Trophoblast cell (in vitro differentiated cells and primary cell): ENCODE measurements around the gene RAC2.

ENCODE experiments used
- DNase-seq, 2 donors: peaks; one replicate each; pipeline ENCODE4 v3.0.0-alpha.2; 2016
- H2AFZ ChIP-seq: 2 replicates; pipeline ENCODE4 v1.6.1; 2013; ENCODE audit warnings: low read length, moderate library complexity, mild to moderate bottlenecking; ENCODE audit not compliant: insufficient read depth, poor library complexity
- H2AK5ac ChIP-seq: 2 replicates; pipeline ENCODE4 v1.6.1; 2013; ENCODE audit warnings: mild to moderate bottlenecking, low read length
- H2BK120ac ChIP-seq: 2 replicates; pipeline ENCODE4 v1.6.1; 2013; ENCODE audit warnings: low read length, mild to moderate bottlenecking, moderate library complexity; ENCODE audit not compliant: insufficient read depth, poor library complexity
- H2BK12ac ChIP-seq: 2 replicates; pipeline ENCODE4 v1.6.1; 2013; ENCODE audit warnings: mild to moderate bottlenecking, low read length, moderate library complexity
- H2BK5ac ChIP-seq: 2 replicates; pipeline ENCODE4 v1.6.1; 2013; ENCODE audit warnings: low read length, low read depth, moderate library complexity, mild to moderate bottlenecking; ENCODE audit not compliant: poor library complexity
- H3K14ac ChIP-seq: 2 replicates; pipeline ENCODE4 v1.6.1; 2013; ENCODE audit warnings: mild to moderate bottlenecking, low read length
- H3K18ac ChIP-seq: 2 replicates; pipeline ENCODE4 v1.6.1; 2013; ENCODE audit warnings: mild to moderate bottlenecking, low read length
- H3K23ac ChIP-seq: 2 replicates; pipeline ENCODE4 v1.6.1; 2013; ENCODE audit warnings: low read length
- H3K27ac ChIP-seq: 2 replicates; pipeline ENCODE4 v1.5.1; 2013; ENCODE audit warnings: low read depth, mild to moderate bottlenecking, inconsistent platforms, low read length, moderate library complexity
- H3K27me3 ChIP-seq: 2 replicates; pipeline ENCODE4 v1.6.1; 2013; ENCODE audit warnings: inconsistent platforms, mild to moderate bottlenecking, low read length, moderate library complexity; ENCODE audit not compliant: insufficient read depth
- H3K36me3 ChIP-seq, 2 experiments: 1 replicate in 1 of 2; 2 replicates in 1 of 2; pipeline ENCODE4 v1.6.1; 2013; ENCODE audit warnings: low read length in 2 of 2, mild to moderate bottlenecking in 2 of 2, moderate library complexity in 1 of 2; ENCODE audit not compliant: insufficient read depth in 2 of 2, control insufficient read depth in 1 of 2
- H3K4ac ChIP-seq: 2 replicates; pipeline ENCODE4 v1.6.1; 2013; ENCODE audit warnings: low read depth, mild to moderate bottlenecking, low read length, moderate library complexity
- H3K4me1 ChIP-seq, 2 experiments: 1 replicate in 1 of 2; 2 replicates in 1 of 2; pipeline ENCODE4 v1.6.1; 2013; ENCODE audit warnings: low read length in 2 of 2, mild to moderate bottlenecking in 2 of 2, moderate library complexity in 1 of 2; ENCODE audit not compliant: insufficient read depth in 2 of 2, control insufficient read depth in 1 of 2
- H3K4me2 ChIP-seq: 2 replicates; pipeline ENCODE4 v1.6.1; 2013; ENCODE audit warnings: inconsistent platforms, mild to moderate bottlenecking, low read length, moderate library complexity
- H3K4me3 ChIP-seq: 2 replicates; pipeline ENCODE4 v1.5.1; 2013; ENCODE audit warnings: mild to moderate bottlenecking, low read depth, low read length, inconsistent platforms
- H3K79me1 ChIP-seq: one replicate; pipeline ENCODE4 v1.6.1; 2013; ENCODE audit warnings: low read length
- H3K79me2 ChIP-seq: 2 replicates; pipeline ENCODE4 v1.6.1; 2013; ENCODE audit warnings: low read length, mild to moderate bottlenecking; ENCODE audit not compliant: control insufficient read depth, insufficient read depth, poor library complexity
- H3K9ac ChIP-seq: 2 replicates; pipeline ENCODE4 v1.6.1; 2013; ENCODE audit warnings: mild to moderate bottlenecking, low read length
- H3K9me3 ChIP-seq: 2 replicates; pipeline ENCODE4 v1.6.1; 2013; ENCODE audit warnings: low read depth, mild to moderate bottlenecking, control low read depth, inconsistent platforms, low read length; ENCODE audit not compliant: insufficient read depth
- H4K12ac ChIP-seq: 2 replicates; pipeline ENCODE4 v1.6.1; 2013; ENCODE audit warnings: low read depth, mild to moderate bottlenecking, low read length, moderate library complexity
- H4K8ac ChIP-seq: 2 replicates; pipeline ENCODE4 v1.6.1; 2013; ENCODE audit warnings: low read depth, mild to moderate bottlenecking, low read length, moderate library complexity
- H4K91ac ChIP-seq: one replicate; pipeline ENCODE4 v1.6.1; 2013; ENCODE audit warnings: low read depth, mild to moderate bottlenecking, low read length, moderate library complexity
- WGBS: extraction: QIAGEN DNeasy Blood & Tissue Kit; methylation state at CpG from one replicate; pipeline ENCODE4 v1.1.7; 2013; ENCODE audit warnings: missing lambda C conversion rate; ENCODE audit not compliant: insufficient read length, insufficient coverage; ENCODE audit errors: extremely low coverage; 5-methylcytosine and 5-hydroxymethylcytosine counted together

RAC2 gene

DNA sequence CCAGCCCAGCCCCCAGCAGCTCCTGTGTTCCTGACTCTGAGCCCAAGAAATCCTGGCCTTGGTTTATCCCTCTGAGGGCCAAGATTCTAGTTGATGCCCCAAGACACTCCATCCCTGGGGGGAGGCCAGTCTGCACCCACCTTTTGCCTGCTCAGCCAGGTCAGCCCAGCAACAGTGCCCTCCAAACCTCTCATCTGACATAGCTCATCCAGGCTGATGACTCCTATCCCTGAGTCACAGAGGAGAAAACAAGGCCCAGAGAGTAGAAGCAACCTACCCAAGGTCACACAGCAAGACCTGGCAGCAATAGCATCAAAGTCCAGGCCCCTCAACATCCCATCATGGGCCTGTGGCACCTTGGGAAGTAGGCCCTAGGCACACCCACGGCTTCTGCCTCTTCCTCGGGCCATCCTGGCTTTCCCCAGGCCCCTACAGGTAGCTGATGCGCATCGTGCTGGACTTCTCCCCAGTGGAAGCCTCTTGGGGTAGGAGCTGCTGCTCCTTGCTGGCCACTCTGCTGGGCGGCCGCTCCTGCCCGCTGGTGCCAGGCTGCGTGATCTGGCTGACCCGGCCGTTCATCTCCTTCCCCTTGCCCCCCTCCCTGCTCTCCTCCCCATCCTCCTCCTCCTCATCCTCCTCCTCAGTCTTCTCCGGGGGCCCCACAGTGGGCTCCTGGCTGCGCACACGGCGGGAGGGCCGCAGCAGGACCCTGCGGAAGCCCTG is 37.8 kb downstream of the RAC2 start:
- Histone ChIP-seq H2AK5ac (no peak overlapping the region), H2BK12ac (no peak overlapping the region), H3K9me3 (no peaks in the 10 kb centered on the region), H3K18ac (no peak overlapping the region), H3K4me1 (no peaks in the 10 kb centered on the region), H2BK5ac (no peak overlapping the region), H4K91ac (no peak overlapping the region), H4K8ac (no peak overlapping the region), H3K36me3 (no peaks in the 10 kb centered on the region), H3K79me2 (no peaks in the 10 kb centered on the region), H2BK120ac (no peak overlapping the region), H3K79me1 (no peaks in the 10 kb centered on the region), H4K12ac (no peak overlapping the region), H3K27me3 (no peaks in the 10 kb centered on the region), H3K4me2 (no peak overlapping the region), H3K14ac (no peak overlapping the region), H3K27ac (no peak overlapping the region), H3K4me3 (no peak overlapping the region), H3K9ac (no peak overlapping the region), H3K23ac (no peak overlapping the region), H3K4ac (no peak overlapping the region), H2AFZ (no peak overlapping the region)
- WGBS: no CpG with 5 or more reads among the region's 16 CpGs
- no peak for DNase-seq

DNA sequence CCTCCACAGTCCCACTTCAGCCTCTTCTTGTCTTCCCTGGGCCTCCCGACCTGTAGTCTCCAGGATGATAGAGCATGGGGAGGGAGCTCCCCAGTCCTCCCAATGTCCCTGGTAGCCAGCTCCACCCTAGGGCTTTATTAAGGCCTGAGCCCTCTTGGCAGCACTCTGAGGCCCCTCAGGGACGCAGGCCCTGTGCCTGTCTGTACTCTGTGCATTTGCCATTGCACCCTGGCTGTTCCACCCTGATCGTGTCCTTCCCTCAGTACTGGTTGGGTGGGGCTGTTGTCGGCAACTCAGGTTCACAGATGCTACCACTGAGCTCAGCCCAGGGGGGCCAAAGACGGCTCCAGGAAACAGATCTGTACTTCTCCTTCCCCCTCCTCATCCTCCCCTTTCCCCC is 39.0 kb downstream of the RAC2 start:
- Histone ChIP-seq H4K91ac (no peak overlapping the region), H4K8ac (no peak overlapping the region), H3K4ac (no peak overlapping the region), H3K79me1 (no peaks in the 10 kb centered on the region), H2BK120ac (no peak overlapping the region), H3K9me3 (no peaks in the 10 kb centered on the region), H4K12ac (no peak overlapping the region), H3K27me3 (no peaks in the 10 kb centered on the region), H2AFZ (no peak overlapping the region), H3K14ac (no peak overlapping the region), H3K27ac (no peak overlapping the region), H3K9ac (no peak overlapping the region), H3K36me3 (no peaks in the 10 kb centered on the region), H2AK5ac (no peak overlapping the region), H3K4me2 (no peak overlapping the region), H3K4me3 (no peak overlapping the region), H3K4me1 (no peaks in the 10 kb centered on the region), H2BK5ac (no peak overlapping the region), H3K18ac (no peak overlapping the region), H3K79me2 (no peaks in the 10 kb centered on the region), H2BK12ac (no peak overlapping the region), H3K23ac (no peak overlapping the region)
- WGBS: no CpG with 5 or more reads among the region's 5 CpGs
- DNase-seq: no peak

DNA sequence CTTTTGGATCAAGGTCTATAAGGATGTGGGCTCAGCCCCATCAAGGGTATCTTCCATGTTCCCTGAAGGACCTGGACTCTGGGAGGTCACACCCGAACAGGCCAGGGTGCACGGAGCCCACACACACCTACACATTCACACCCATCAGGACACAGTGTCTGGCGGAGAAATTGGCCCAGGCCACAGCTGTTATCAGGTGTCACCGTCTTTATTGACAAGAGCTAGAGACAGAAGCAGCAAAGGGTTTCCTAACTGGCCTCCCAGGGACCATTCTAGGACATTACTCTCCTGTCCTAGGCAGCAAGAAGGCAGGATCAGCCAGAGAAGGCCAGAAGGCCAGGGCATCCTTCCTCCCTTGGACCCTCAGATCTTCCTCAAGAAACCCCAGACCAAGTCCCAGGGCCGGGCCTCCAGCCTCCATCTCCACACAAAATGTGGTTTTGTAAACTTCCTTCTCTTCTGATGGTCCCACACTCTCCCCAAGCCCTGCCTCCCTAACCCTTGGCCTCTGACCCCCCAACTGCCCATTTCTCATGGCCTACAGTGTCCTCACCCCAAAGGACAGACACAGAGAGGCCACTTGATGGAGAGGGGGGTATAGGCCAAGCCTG is 39.9 kb downstream of the RAC2 start:
- Histone ChIP-seq H3K27ac (no peak overlapping the region), H3K4me3 (no peak overlapping the region), H3K79me1 (peaks cover under 1% of the 10 kb centered on the region), H2BK5ac (no peak overlapping the region), H2BK12ac (no peak overlapping the region), H3K23ac (no peak overlapping the region), H2BK120ac (no peak overlapping the region), H3K4me1 (peaks cover 3 to 4% of the 10 kb centered on the region in 2 experiments), H3K4ac (no peak overlapping the region), H4K91ac (no peak overlapping the region), H4K8ac (no peak overlapping the region), H2AFZ (no peak overlapping the region), H3K79me2 (no peaks in the 10 kb centered on the region), H3K36me3 (no peaks in the 10 kb centered on the region), H3K9ac (no peak overlapping the region), H3K4me2 (no peak overlapping the region), H4K12ac (no peak overlapping the region), H3K27me3 (no peaks in the 10 kb centered on the region), H2AK5ac (no peak overlapping the region), H3K14ac (no peak overlapping the region), H3K9me3 (no peaks in the 10 kb centered on the region), H3K18ac (no peak overlapping the region)
- no CpG with 5 or more reads among the region's 5 CpGs for WGBS
- no peak for DNase-seq

- no peak for DNase-seq
- Histone ChIP-seq H3K23ac (no peak overlapping the region), H3K79me2 (peaks cover 4% of the 10 kb centered on the region), H2AFZ (no peak overlapping the region), H4K91ac (no peak overlapping the region), H3K9me3 (no peaks in the 10 kb centered on the region), H2BK12ac (no peak overlapping the region), H4K8ac (no peak overlapping the region), H3K36me3 (no peaks in the 10 kb centered on the region), H3K27me3 (no peaks in the 10 kb centered on the region), H3K18ac (no peak overlapping the region), H2AK5ac (no peak overlapping the region), H2BK5ac (no peak overlapping the region), H3K79me1 (peaks cover 6% of the 10 kb centered on the region), H3K4me1 (peaks cover 4 to 5% of the 10 kb centered on the region in 2 experiments), H3K14ac (no peak overlapping the region), H3K4ac (no peak overlapping the region), H4K12ac (no peak overlapping the region), H2BK120ac (no peak overlapping the region), H3K4me2 (no peak overlapping the region), H3K27ac (no peak overlapping the region), H3K9ac (no peak overlapping the region), H3K4me3 (no peak overlapping the region)
- no CpG with 5 or more reads among the region's 16 CpGs for WGBS
Measured at GRCh38 chr22:37203354-37204044, 40.6 kb downstream of the RAC2 start.
